Chondrocyte (in vitro differentiated cells): ENCODE data around the gene LARGE1. TPM values are rescaled to one million over a fixed set of nuclear protein-coding genes. Genes with fewer than 3 reads are reported as not detected.

ENCODE experiments used
- DNase-seq: peaks from one replicate; pipeline ENCODE4 v3.0.0; 2021; ENCODE audit warnings: mixed read lengths, low spot score
- H3K27ac Mint-ChIP-seq: one replicate; pipeline ENCODE4 v1.8.0; 2021; ENCODE audit warnings: mild to moderate bottlenecking, moderate library complexity, mixed read lengths; ENCODE audit not compliant: unreplicated experiment
- H3K27me3 Mint-ChIP-seq: 2 replicates; pipeline ENCODE4 v1.8.0; 2021; ENCODE audit warnings: low read depth, mixed read lengths
- H3K36me3 Mint-ChIP-seq: 2 replicates; pipeline ENCODE4 v1.8.0; 2021; ENCODE audit warnings: low read depth, mixed read lengths
- H3K4me1 Mint-ChIP-seq: 2 replicates; pipeline ENCODE4 v1.8.0; 2021; ENCODE audit warnings: low read depth, mild to moderate bottlenecking, mixed read lengths
- H3K4me3 Mint-ChIP-seq: one replicate; pipeline ENCODE4 v1.8.0; 2021; ENCODE audit warnings: mild to moderate bottlenecking, moderate library complexity, mixed read lengths; ENCODE audit not compliant: unreplicated experiment
- H3K9me3 Mint-ChIP-seq: 2 replicates; pipeline ENCODE4 v1.8.0; 2021; ENCODE audit warnings: low read depth, mixed read lengths
- CTCF ChIP-seq: fragments of 200-600 bp; sonication (generic); IDR thresholded peaks from 2 replicates; pipeline ENCODE4 v1.5.0; 2021; ENCODE audit warnings: antibody characterized with exemption, mild to moderate bottlenecking, moderate library complexity
- total RNA-seq: library from RNA; stranded (reverse); gene quantifications from 3 replicates; pipeline ENCODE4 v1.2.1, GENCODE V29; 2021

LARGE1 gene
- total RNA-seq, 1 donor from 2014 or later, result 21.3 TPM

GRCh38 chr22:33835265-33835664 is 85.0 kb downstream of the LARGE1 start:
- no peak for DNase-seq
- peaks cover 25% of the 10 kb centered on the region for H3K4me1 Mint-ChIP-seq
- no peak overlapping the region for H3K27ac Mint-ChIP-seq
- no peak for TF ChIP-seq CTCF
- no peaks in the 10 kb centered on the region for H3K9me3 Mint-ChIP-seq
- no peak overlapping the region for H3K4me3 Mint-ChIP-seq
- no peaks in the 10 kb centered on the region for H3K36me3 Mint-ChIP-seq
- H3K27me3 Mint-ChIP-seq, result no peaks in the 10 kb centered on the region

- Mint-ChIP-seq H3K36me3 (no peaks in the 10 kb centered on the region), H3K4me3 (no peak overlapping the region), H3K9me3 (no peaks in the 10 kb centered on the region), H3K4me1 (peaks cover 5% of the 10 kb centered on the region), H3K27ac (no peak overlapping the region), H3K27me3 (no peaks in the 10 kb centered on the region)
- no peak for DNase-seq
- TF ChIP-seq CTCF, result no peak
These were observed 87.6 kb downstream of the LARGE1 start for GRCh38 chr22:33832558-33833151.

- TF ChIP-seq CTCF, result no peak
- Mint-ChIP-seq H3K4me1 (peaks cover 5% of the 10 kb centered on the region), H3K36me3 (no peaks in the 10 kb centered on the region), H3K27ac (no peak overlapping the region), H3K4me3 (no peak overlapping the region), H3K27me3 (no peaks in the 10 kb centered on the region), H3K9me3 (no peaks in the 10 kb centered on the region)
- DNase-seq, result no peak
These were observed 88.6 kb downstream of the LARGE1 start for GRCh38 chr22:33831651-33832050.

GRCh38 chr22:33831207-33831606 is 89.1 kb downstream of the LARGE1 start:
- no peaks in the 10 kb centered on the region for H3K27me3 Mint-ChIP-seq
- no peak for DNase-seq
- no peaks in the 10 kb centered on the region for H3K36me3 Mint-ChIP-seq
- no peaks in the 10 kb centered on the region for H3K9me3 Mint-ChIP-seq
- TF ChIP-seq CTCF, result no peak
- no peak overlapping the region for H3K27ac Mint-ChIP-seq
- H3K4me3 Mint-ChIP-seq, result no peak overlapping the region
- peaks cover 5% of the 10 kb centered on the region for H3K4me1 Mint-ChIP-seq

- H3K27me3 Mint-ChIP-seq, result no peaks in the 10 kb centered on the region
- no peak overlapping the region for H3K4me3 Mint-ChIP-seq
These were observed 90.6 kb downstream of the LARGE1 start for GRCh38 chr22:33829546-33830280.

More at GRCh38 chr22:33829546-33830280, 90.6 kb downstream of the LARGE1 start:
- no peak overlapping the region for H3K27ac Mint-ChIP-seq
- no peak for DNase-seq
- no peak for TF ChIP-seq CTCF
- H3K4me1 Mint-ChIP-seq, result peaks cover 14% of the 10 kb centered on the region
- H3K36me3 Mint-ChIP-seq, result no peaks in the 10 kb centered on the region
- H3K9me3 Mint-ChIP-seq, result no peaks in the 10 kb centered on the region
